Measurements from ENCODE around the gene MAFG.

MAFG gene

DNA sequence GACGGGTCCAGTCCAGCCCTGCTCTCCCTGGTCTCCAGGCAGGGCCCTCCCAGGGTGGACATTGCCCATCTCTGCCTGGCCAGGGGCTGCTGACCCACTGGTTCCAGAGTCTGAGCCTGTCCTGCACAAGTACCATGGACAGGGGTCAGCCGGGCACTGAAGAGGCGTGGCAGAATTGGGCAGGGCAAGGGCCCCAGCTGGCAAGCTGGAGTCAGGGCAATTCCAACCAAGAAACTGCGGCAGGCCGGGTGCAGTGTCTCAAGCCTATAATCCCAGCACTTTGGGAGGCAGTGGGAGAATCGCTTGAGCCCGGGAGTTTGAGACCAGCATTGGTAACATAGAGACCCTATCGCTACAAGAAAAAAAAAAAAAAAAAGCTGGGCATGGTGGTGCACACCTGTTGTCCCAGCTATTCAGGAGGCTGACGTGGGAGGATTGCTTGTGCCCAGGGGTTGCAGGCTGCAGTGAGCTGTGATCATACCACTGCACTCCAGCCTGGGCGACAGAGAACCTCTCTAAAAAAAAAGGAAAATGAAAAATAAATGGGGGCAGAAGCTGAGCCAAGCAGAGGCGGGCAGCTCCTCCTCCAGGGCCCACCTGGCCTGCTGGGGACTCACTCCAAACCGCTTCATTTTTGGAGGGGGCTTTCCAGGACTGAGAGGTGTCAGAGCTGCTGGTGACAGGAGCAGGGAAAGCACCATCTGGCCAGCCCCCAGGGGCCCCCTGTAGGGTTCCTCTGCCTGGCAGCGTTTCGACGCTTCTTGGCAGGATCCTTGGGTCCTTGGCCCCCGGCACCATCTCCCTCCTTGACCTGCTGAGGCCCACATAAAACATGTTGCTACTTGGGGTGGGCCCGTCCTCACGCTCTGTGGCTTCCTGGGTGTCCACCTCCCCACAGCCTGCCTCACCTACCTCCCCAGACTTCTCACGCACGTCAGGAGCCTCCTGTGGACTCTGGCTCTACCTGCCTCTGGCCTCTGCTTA lies 2.9 kb upstream of the MAFG start:
- Histone ChIP-seq H3K4ac (ENCODE audit: low read depth, low read length) (no peak overlapping the region), H3K79me1 (ENCODE audit: low read length) (peaks cover 3% of the 10 kb centered on the region), H3K18ac (ENCODE audit: low read length) (no peak overlapping the region), H3K56ac (ENCODE audit: low read length) (no peak overlapping the region), H3K4me3 (ENCODE audit: low read length) (no peak overlapping the region), H4K5ac (ENCODE audit: low read length) (no peak overlapping the region), H2AK5ac (ENCODE audit: low read length) (no peak overlapping the region), H2BK5ac (ENCODE audit: low read length) (no peak overlapping the region), H3K36me3 (ENCODE audit: control insufficient read depth, insufficient read depth, low read length) (peaks cover 2% of the 10 kb centered on the region), H3K79me2 (ENCODE audit: control insufficient read depth, insufficient read depth, low read length) (peaks cover 15% of the 10 kb centered on the region), H3K4me1 (ENCODE audit: control insufficient read depth, low read depth, low read length) (peaks cover 3% of the 10 kb centered on the region), H4K8ac (ENCODE audit: low read depth, low read length) (no peak overlapping the region), H3K23ac (ENCODE audit: low read length) (no peak overlapping the region), H3K9ac (ENCODE audit: low read length) (no peak overlapping the region), H3K4me2 (ENCODE audit: low read length) (no peak overlapping the region), H3K27me3 (ENCODE audit: insufficient read depth, low read length, poor library complexity) (no peaks in the 10 kb centered on the region), H2BK120ac (ENCODE audit: low read depth, low read length) (no peak overlapping the region), H3K27ac (ENCODE audit: low read depth, low read length) (no peak overlapping the region), H2BK15ac (replicated peaks; ENCODE audit: low read depth) (no peak overlapping the region)
- no CpG with 5 or more reads among the region's 20 CpGs for WGBS (ENCODE audit: extremely low coverage, insufficient coverage, low lambda C conversion rate)
- no peak for DNase-seq

DNA sequence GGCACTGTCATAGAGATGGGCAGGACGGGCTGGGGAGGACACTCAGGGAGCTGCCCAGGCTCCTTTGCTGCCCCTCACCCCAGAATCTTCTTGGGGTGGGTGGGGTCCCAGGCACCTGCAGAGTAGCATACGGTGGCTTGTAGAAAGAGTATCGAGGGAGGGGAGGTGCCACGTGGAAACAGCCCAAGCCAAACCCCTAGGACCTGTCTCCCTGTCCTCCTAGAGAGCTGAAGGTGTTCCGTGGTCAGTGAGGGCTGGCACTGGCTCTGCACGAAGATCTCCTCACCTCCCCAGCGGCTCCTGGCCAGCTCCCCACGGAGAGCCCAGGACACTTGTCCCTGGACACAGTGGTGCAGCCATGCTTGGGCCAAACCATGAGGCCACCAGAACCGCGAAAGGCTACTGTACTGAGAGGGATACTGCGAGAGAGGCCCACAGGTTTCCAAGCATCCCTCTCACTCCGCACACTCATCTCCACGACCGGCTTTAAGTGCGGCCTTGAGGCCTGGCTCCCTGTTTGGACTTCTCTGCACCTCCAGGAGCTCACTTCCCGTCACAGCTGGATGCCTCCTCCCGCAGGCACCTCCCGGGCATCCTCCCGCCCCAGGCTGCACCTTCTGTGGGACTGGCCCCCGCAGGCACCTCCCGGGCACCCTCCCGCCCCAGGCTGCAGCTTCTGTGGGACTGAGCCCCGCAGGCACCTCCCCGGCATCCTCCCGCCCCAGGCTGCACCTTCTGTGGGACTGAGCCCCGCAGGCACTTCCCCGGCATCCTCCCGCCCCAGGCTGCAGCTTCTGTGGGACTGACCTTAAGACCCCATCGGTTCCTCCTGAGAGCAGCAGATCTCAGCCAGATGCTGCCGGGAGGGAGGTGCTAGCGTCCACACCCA lies 2.0 kb upstream of the MAFG start:
- Histone ChIP-seq H3K9ac (ENCODE audit: low read length) (peak overlapping the region; percentile 69), H3K79me1 (ENCODE audit: low read length) (peaks cover 6% of the 10 kb centered on the region), H2BK5ac (ENCODE audit: low read length) (no peak overlapping the region), H3K4me2 (ENCODE audit: low read length) (no peak overlapping the region), H3K18ac (ENCODE audit: low read length) (no peak overlapping the region), H2BK15ac (replicated peaks; ENCODE audit: low read depth) (no peak overlapping the region), H3K36me3 (ENCODE audit: control insufficient read depth, insufficient read depth, low read length) (peaks cover 2% of the 10 kb centered on the region), H4K5ac (ENCODE audit: low read length) (no peak overlapping the region), H3K27ac (ENCODE audit: low read depth, low read length) (no peak overlapping the region), H3K27me3 (ENCODE audit: insufficient read depth, low read length, poor library complexity) (no peaks in the 10 kb centered on the region), H3K23ac (ENCODE audit: low read length) (no peak overlapping the region), H3K4ac (ENCODE audit: low read depth, low read length) (no peak overlapping the region), H3K56ac (ENCODE audit: low read length) (no peak overlapping the region), H2AK5ac (ENCODE audit: low read length) (no peak overlapping the region), H4K8ac (ENCODE audit: low read depth, low read length) (no peak overlapping the region), H3K4me1 (ENCODE audit: control insufficient read depth, low read depth, low read length) (peaks cover 10% of the 10 kb centered on the region), H2BK120ac (ENCODE audit: low read depth, low read length) (no peak overlapping the region), H3K79me2 (ENCODE audit: control insufficient read depth, insufficient read depth, low read length) (peaks cover 24% of the 10 kb centered on the region), H3K4me3 (ENCODE audit: low read length) (no peak overlapping the region)
- no peak for DNase-seq
- WGBS (ENCODE audit: extremely low coverage, insufficient coverage, low lambda C conversion rate), result no CpG with 5 or more reads among the region's 31 CpGs

DNA sequence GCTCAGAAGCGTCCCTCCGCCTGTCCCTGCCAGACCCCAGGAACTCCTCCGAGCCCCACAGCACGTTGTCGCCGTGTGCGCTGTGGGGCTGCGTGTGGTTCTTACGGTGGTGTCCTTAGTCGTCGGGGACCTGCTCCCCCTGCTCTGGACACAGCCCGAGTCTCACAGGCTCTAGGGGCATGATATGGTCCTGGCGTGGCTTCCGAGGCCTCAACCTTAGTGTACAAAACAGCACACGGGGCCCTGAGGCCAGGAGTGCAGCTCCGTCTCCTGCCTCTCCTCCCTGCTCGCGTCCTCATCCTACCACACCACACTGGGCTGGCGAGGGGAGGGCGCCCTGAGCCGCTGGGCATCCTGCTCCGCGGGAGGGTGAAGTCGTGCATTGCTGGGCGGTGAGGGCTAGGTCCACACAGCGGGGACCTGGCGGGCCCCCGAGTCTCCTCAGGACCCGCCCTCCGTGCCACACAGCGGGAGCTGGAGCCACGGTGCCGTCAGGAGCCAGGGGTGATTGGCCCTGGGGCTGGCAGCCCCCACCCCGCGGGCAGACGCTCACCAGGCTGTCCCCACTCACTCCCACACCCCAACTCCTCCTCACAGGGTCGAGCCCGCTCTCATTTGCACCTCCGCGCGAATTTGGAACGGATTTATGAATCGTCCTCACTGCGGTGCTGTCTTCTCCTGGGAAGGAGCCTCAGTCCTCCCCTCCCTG lies 1.2 kb upstream of the MAFG start:
- Histone ChIP-seq H3K9ac (ENCODE audit: low read length) (peak overlapping the region; percentile 69), H3K79me2 (ENCODE audit: control insufficient read depth, insufficient read depth, low read length) (peaks cover 32% of the 10 kb centered on the region), H3K56ac (ENCODE audit: low read length) (peak overlapping the region; percentile 86), H3K36me3 (ENCODE audit: control insufficient read depth, insufficient read depth, low read length) (peaks cover 2% of the 10 kb centered on the region), H3K4me2 (ENCODE audit: low read length) (peak overlapping the region; percentile 65), H2BK15ac (replicated peaks; ENCODE audit: low read depth) (no peak overlapping the region), H2BK5ac (ENCODE audit: low read length) (no peak overlapping the region), H4K8ac (ENCODE audit: low read depth, low read length) (no peak overlapping the region), H3K23ac (ENCODE audit: low read length) (peak overlapping the region; percentile 32), H4K5ac (ENCODE audit: low read length) (no peak overlapping the region), H3K4me3 (ENCODE audit: low read length) (peak overlapping the region; percentile 58), H2BK120ac (ENCODE audit: low read depth, low read length) (no peak overlapping the region), H3K18ac (ENCODE audit: low read length) (peak overlapping the region; percentile 34), H2AK5ac (ENCODE audit: low read length) (no peak overlapping the region), H3K79me1 (ENCODE audit: low read length) (peaks cover 6% of the 10 kb centered on the region), H3K4ac (ENCODE audit: low read depth, low read length) (peak overlapping the region; percentile 29), H3K27me3 (ENCODE audit: insufficient read depth, low read length, poor library complexity) (no peaks in the 10 kb centered on the region), H3K27ac (ENCODE audit: low read depth, low read length) (no peak overlapping the region), H3K4me1 (ENCODE audit: control insufficient read depth, low read depth, low read length) (peaks cover 18% of the 10 kb centered on the region)
- WGBS (ENCODE audit: extremely low coverage, insufficient coverage, low lambda C conversion rate), result no CpG with 5 or more reads among the region's 44 CpGs
- DNase-seq, result peak; percentile 27

DNA sequence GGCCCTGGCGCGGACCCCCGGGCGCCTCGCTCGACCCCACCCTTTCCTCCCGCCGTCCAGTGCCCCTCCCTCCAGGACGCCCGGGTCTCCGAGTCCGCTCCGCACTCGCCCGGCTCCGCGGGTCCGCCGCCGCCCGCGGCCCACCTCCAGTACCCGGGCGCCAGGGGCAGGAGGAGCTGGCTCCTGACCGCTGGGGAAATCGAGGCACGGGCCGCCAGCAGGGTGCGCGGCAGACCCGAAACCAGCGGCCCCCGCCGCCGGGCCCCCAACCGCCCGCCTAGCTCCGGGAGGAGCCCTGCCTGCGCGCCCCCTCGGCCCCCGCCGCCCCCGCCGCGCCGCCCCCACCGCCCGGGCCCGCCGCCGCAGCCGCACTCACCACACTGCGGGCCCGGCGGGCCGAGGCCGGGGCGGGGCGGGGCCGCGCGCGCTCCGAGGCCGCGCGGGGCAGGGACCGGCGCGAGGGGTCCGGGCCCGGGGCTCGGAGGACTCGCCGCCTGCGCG lies 333 bp downstream of the MAFG start:
- peak overlapping the region; percentile 36 for H3K4me3 ChIP-seq (ENCODE audit: low read length)
- peak overlapping the region; percentile 79 for H3K9ac ChIP-seq (ENCODE audit: low read length)
- H3K4ac ChIP-seq (ENCODE audit: low read depth, low read length), result peak overlapping the region; percentile 75
- no peak overlapping the region for H2AK5ac ChIP-seq (ENCODE audit: low read length)
- H2BK120ac ChIP-seq (ENCODE audit: low read depth, low read length), result peak overlapping the region; percentile 10
- H4K8ac ChIP-seq (ENCODE audit: low read depth, low read length), result no peak overlapping the region
- no peak overlapping the region for H2BK15ac ChIP-seq (replicated peaks; ENCODE audit: low read depth)
- no peaks in the 10 kb centered on the region for H3K27me3 ChIP-seq (ENCODE audit: insufficient read depth, low read length, poor library complexity)
- peaks cover 43% of the 10 kb centered on the region for H3K79me2 ChIP-seq (ENCODE audit: control insufficient read depth, insufficient read depth, low read length)
- peaks cover 23% of the 10 kb centered on the region for H3K4me1 ChIP-seq (ENCODE audit: control insufficient read depth, low read depth, low read length)
- WGBS (ENCODE audit: extremely low coverage, insufficient coverage, low lambda C conversion rate), result no CpG with 5 or more reads among the region's 78 CpGs
- H3K18ac ChIP-seq (ENCODE audit: low read length), result peak overlapping the region; percentile 75
- no peak overlapping the region for H3K23ac ChIP-seq (ENCODE audit: low read length)
- no peak overlapping the region for H3K4me2 ChIP-seq (ENCODE audit: low read length)
- peak overlapping the region; percentile 94 for H3K56ac ChIP-seq (ENCODE audit: low read length)
- H2BK5ac ChIP-seq (ENCODE audit: low read length), result peak overlapping the region; percentile 25
- H3K36me3 ChIP-seq (ENCODE audit: control insufficient read depth, insufficient read depth, low read length), result peaks cover under 1% of the 10 kb centered on the region
- peak overlapping the region; percentile 91 for H3K27ac ChIP-seq (ENCODE audit: low read depth, low read length)
- DNase-seq, result no peak
- H3K79me1 ChIP-seq (ENCODE audit: low read length), result peaks cover 10% of the 10 kb centered on the region
- H4K5ac ChIP-seq (ENCODE audit: low read length), result no peak overlapping the region

DNA sequence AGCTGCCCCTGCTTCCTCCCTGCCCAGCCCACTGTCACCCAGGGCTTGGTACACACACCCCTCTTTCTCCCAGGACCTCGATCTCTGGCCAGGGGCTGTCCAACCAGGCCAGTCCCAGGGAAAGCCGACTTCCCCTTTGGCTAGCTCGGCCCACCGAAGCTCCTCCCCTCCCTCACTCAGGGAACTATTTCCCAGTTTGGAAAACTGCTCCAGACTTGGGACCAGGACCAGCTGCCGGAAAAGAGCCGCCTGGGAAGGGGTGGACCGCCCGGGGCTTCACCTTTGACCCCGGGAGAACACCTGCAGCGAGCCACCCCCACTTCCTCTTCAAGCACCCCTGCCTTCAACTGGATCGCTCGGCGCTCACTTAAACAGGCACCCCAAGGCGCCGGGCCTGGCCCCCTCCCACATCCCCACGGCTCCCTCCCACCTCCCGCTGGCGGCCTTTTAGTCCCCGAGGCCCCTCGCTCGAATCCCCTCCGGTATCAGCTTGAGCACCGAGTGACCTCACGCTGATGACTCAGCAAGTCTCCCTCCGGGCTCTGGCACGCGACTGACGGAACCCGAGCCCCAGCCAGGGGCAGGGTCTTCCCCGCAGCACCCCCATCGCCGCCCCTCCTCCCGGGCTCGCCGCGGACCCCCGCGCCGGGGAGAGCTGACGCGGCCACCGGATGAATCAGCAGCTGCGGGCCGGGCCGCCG lies 934 bp downstream of the MAFG start:
- H3K9ac ChIP-seq (ENCODE audit: low read length), result peak overlapping the region; percentile 79
- no peak overlapping the region for H4K8ac ChIP-seq (ENCODE audit: low read depth, low read length)
- H3K27me3 ChIP-seq (ENCODE audit: insufficient read depth, low read length, poor library complexity), result no peaks in the 10 kb centered on the region
- no peak overlapping the region for H2BK15ac ChIP-seq (replicated peaks; ENCODE audit: low read depth)
- H2AK5ac ChIP-seq (ENCODE audit: low read length), result peak overlapping the region; percentile 88
- H3K36me3 ChIP-seq (ENCODE audit: control insufficient read depth, insufficient read depth, low read length), result peaks cover 1% of the 10 kb centered on the region
- peak overlapping the region; percentile 91 for H3K27ac ChIP-seq (ENCODE audit: low read depth, low read length)
- H3K56ac ChIP-seq (ENCODE audit: low read length), result peak overlapping the region; percentile 94
- peaks cover 48% of the 10 kb centered on the region for H3K79me2 ChIP-seq (ENCODE audit: control insufficient read depth, insufficient read depth, low read length)
- peak overlapping the region; percentile 36 for H3K4me3 ChIP-seq (ENCODE audit: low read length)
- H3K23ac ChIP-seq (ENCODE audit: low read length), result peak overlapping the region; percentile 48
- peak overlapping the region; percentile 75 for H3K4ac ChIP-seq (ENCODE audit: low read depth, low read length)
- peak overlapping the region; percentile 63 for H2BK5ac ChIP-seq (ENCODE audit: low read length)
- DNase-seq, result peak; percentile 85
- H3K79me1 ChIP-seq (ENCODE audit: low read length), result peaks cover 14% of the 10 kb centered on the region
- H3K18ac ChIP-seq (ENCODE audit: low read length), result peak overlapping the region; percentile 75
- H4K5ac ChIP-seq (ENCODE audit: low read length), result no peak overlapping the region
- H3K4me1 ChIP-seq (ENCODE audit: control insufficient read depth, low read depth, low read length), result peaks cover 23% of the 10 kb centered on the region
- peak overlapping the region; percentile 73 for H3K4me2 ChIP-seq (ENCODE audit: low read length)
- WGBS (ENCODE audit: extremely low coverage, insufficient coverage, low lambda C conversion rate), result no CpG with 5 or more reads among the region's 46 CpGs
- no peak overlapping the region for H2BK120ac ChIP-seq (ENCODE audit: low read depth, low read length)

Measured in mesendoderm (in vitro differentiated cells).